Stimulated activated CD4-positive, alpha-beta T cell treated with anti-CD3 and anti-CD28 coated beads, Interleukin-15, amount 100 ng/mL, for 48 hours (primary cell): Measurements from ENCODE around the gene CFAP73.
A peak's percentile ranks its signal among the peaks of the same experiment; 100 is the strongest.
"Not testable (repeated sequence)": the region's sequence is repeated elsewhere in the genome, so short reads cannot be mapped to it uniquely, and the experiment has no call there.

Source experiments
- DNase-seq, 2 donors: peaks; one replicate each; pipeline ENCODE4 v3.0.0-alpha.2; 2020; ENCODE audit warnings: low read depth in 2 of 2

Gene CFAP73

GRCh38 chr12:113141716-113142115, 7.8 kb upstream of the CFAP73 start:
- not testable (repeated sequence) for DNase-seq

DNA sequence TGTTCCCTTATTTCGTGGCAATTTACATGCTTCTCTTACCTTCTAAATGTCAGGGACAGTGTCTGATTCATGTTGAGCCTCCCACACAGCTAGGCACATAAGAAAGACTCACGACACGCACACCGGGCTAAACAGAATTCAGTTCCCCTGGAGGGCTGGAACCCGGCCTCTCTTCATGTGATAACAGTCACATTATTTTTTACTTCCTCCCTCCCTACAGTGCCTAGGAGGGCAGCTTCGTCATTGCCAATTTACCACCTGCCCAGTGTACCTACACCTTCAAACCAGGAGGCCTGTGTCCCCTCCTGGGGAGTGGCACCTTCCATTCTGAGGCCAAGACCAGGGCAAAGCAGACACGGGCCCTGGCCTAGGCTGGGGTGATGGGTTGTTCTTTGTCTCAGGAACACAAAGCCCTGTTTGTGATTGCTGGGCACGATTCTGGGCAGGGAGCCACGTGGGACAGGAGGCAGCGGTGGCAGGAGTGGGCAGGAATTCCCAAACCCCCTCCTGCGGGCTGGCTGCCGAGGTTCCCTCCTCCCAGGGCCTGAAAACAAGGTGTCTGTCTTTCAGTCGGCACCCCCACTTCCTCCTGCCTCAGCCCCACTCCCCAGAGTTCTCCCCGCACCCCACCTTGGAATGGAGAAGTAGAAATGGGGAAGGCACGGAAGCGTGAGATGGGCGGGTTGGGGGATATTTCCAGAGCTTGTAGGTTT, 7.2 kb upstream of the CFAP73 start:
- DNase-seq: no peak

GRCh38 chr12:113142886-113143332, 6.6 kb upstream of the CFAP73 start:
- no peak for DNase-seq

GRCh38 chr12:113143959-113144358, 5.6 kb upstream of the CFAP73 start:
- no peak for DNase-seq

DNA sequence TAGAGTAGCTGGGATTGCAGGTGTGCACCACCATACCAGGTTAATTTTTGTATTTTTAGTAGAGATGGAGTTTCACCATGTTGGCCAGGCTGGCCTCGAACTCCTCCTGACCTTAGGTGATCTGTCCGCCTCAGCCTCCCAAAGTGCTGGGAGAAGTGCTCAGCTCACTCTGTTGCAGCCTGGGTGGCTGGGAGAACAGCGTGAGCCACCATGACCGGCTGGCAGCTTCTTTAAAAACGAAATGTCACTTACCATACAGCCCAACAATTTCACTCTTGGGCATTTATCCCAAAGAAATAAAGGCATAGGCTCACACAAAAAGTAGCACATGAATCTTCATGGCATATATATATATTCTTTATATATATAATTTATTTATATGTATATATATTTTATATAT, 4.7 kb upstream of the CFAP73 start:
- no peak for DNase-seq

DNA sequence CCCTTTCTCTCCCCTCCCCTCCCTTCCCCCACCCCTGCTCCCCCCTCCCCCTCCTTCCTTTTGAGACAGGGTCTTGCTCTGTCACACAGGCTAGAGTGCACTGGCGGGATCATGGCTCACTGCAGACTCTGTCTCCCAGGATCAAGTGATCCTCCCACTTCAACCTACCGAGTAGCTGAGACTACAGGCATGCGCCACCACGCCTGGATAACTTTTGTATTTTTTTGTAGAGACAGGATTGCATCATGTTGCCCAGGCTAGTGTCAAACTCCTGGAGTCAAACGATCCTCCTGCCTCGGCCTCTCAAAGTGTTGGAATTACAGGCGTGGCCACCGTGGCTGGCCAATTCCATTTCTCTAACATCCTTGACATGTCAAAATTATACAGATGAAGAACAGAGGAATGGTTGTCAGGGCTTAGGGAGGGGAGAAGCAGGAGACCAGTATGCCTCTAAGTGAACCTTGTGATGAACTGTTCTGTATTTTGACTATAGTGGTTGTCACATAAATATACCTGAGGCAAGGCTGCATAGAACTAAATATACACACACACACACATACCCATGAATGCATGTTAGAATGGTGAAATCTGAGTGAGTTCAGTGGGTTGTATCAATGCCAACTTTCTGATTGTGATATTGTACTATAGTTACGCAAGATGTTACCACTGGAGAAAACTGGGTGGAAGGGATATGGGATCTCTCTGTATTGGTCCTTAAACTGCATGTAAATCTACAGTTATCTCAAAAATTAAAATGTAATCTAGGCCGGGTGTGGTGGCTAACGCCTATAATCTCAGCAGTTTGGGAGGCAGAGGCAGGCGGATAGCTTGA, 3.6 kb upstream of the CFAP73 start:
- no peak for DNase-seq

GRCh38 chr12:113146999-113147398, 2.5 kb upstream of the CFAP73 start:
- no peak for DNase-seq

- no peak for DNase-seq
These were observed 2.1 kb downstream of the CFAP73 start for GRCh38 chr12:113151655-113152054.

GRCh38 chr12:113152196-113152834, 2.8 kb downstream of the CFAP73 start:
- DNase-seq: no peak

GRCh38 chr12:113152835-113153814, 3.6 kb downstream of the CFAP73 start:
- DNase-seq: peak in 1 of 2 donors; percentile 56

DNA sequence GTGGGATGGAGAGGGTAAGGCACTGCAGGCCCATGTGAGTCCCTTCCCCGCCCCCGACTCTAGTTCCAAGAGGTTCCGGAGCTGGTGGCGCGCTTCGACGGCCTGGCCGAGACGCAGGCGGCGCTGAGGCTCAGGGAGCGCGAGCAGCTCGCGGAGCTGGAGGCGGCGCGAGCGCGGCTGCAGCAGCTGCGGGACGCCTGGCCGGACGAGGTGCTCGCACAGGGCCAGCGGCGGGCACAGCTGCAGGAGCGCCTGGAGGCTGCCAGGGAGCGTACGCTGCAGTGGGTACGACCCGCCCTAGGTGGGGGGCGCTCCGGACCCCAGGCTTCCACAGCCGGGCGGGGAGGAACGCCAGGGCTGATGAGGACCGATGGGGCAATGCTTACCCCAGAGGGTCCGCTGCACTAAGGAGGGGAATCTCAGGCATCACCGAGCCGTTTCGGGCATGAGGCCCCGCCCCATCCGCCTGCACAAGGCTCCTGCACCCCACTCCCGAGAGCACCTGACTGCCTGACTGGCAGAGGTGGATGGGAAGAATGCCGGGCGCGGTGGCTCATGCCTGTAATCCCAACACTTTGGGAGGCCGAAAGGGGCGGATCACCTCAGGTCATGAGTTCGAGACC, 4.9 kb downstream of the CFAP73 start:
- DNase-seq: no peak

DNA sequence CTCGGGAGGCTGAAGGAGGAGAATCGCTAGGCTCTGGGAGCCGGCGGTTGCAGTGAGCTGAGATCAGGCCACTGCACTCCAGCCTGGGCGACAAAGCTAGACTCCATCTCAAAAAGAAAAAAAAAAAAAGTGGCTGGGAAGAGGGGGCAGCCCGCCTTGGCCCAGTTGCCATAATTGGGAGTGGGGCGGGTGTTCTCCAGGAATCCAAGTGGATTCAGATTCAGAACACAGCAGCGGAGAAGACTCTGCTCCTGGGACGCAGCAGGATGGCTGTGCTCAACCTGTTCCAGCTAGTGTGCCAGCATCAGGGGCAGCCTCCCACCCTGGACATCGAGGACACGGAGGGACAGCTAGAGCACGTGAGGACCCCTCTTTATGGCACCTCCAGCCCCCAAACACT, 5.5 kb downstream of the CFAP73 start:
- DNase-seq: no peak

GRCh38 chr12:113155646-113156045, 6.1 kb downstream of the CFAP73 start:
- DNase-seq: no peak

DNA sequence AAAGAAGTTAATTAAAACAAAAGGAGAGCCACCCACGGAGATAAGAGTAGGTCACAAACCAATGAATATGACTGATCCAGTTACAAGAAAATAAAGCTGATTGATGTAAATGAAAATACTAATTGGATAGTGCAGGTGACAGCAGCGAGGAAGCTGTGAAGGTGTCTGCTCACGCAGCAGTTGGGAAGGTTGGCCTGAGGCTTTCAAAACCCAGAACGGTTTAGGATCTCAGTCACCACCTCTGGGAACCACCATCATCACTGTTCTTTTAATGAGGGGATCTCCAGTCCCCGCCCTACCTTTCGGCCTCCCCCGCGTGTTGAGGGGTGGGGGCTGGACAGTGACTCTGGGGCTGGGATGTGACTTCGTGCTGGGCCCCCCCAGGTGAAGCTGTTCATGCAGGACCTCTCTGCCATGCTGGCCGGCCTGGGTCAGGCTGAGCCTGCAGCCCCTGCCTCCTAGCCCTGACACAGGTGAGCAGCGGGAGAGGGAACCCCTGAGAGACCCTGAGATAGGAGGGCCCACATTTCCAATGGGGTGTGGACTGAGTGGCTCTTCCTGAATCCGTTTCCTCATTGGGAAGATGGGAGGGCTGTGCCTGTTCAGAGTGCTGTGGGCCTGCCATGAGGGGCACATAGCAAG, 7.8 kb downstream of the CFAP73 start:
- no peak for DNase-seq

DNA sequence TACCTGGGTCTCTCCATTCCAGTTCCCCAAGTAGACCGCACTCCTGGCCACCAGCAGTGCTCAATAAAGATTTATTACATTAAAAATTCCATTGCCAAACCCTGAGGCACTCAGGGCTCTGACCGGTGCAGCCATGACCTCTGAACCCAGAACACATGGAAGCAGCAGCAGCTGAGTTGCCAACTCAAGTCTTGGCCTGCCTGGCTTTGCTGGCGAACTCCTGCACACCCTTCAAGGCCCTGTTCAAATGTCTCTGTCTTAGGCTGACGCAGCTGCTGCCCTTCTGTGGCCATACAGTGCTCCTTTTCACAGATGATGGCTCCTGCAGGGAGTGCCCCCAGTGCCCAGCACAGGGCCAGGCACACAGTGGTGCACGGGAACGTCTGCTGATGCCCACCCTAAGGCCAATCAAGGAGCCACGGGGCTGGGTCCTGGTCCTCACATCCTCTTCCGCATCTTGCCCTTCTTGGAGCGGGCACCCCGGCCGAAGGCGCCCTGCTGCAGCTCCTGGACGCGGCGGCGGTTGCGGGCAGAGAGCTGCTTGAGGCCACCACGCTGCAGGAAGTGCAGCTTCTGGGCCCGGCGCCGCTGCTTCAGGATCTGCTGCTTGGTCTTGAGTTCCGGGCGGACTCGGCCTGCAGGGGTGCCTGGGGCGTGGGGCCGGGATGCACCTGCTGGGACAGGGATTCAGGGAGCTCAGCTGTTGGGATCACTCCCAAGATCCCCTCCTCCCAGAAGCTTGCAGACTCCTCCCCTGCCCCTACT, 9.1 kb downstream of the CFAP73 start:
- DNase-seq: no peak

GRCh38 chr12:113159937-113160336, 10.4 kb downstream of the CFAP73 start:
- no peak for DNase-seq

- no peak for DNase-seq
These were observed 12.0 kb downstream of the CFAP73 start for GRCh38 chr12:113161415-113162016.

- no peak for DNase-seq
These were observed 12.8 kb downstream of the CFAP73 start for GRCh38 chr12:113162102-113163029.
